OCI-LY1 (cell line): ENCODE measurements around the gene OSBPL5.

Source experiments
- EZH2 ChIP-seq: fragments of 200-600 bp; sonication (generic), shearing (Covaris generic); IDR thresholded peaks from 2 replicates; pipeline ENCODE4 v1.8.0; 2017; ENCODE audit warnings: borderline replicate concordance, mixed run types, mild to moderate bottlenecking, antibody characterized with exemption, low read length, moderate library complexity, mixed read lengths
- TF ChIP-seq, protein P1 (sequence below): fragments of 200-600 bp; sonication (generic), shearing (Covaris generic); IDR thresholded peaks from 2 replicates; pipeline ENCODE4 v1.5.1; 2017; ENCODE audit warnings: mild to moderate bottlenecking, antibody characterized with exemption, low read length, moderate library complexity, mixed read lengths

DNA sequence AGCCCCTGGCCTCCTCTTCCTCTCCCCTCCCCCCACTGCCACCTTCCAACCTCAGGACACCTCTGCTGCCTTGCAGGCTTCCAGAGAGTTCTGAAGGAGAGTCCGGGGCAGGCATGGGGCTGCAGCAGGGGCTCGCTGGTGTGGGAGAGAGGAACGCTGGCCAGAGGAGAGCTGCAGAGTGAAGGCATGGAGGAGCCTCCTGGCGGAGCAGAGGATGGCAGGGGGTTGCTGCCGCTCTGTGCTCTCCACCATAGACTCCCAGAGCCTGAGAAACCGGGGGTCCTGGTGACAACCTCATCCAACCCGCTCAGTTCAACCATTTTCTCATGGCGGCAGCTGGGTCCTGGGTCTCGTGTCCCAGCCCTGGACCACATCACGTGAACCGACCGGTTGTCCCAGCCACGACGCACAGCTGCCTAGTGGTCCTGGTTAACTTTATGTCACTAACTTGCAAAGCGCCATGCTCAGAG, 36.0 kb upstream of the OSBPL5 start:
- TF ChIP-seq, protein P1, sequence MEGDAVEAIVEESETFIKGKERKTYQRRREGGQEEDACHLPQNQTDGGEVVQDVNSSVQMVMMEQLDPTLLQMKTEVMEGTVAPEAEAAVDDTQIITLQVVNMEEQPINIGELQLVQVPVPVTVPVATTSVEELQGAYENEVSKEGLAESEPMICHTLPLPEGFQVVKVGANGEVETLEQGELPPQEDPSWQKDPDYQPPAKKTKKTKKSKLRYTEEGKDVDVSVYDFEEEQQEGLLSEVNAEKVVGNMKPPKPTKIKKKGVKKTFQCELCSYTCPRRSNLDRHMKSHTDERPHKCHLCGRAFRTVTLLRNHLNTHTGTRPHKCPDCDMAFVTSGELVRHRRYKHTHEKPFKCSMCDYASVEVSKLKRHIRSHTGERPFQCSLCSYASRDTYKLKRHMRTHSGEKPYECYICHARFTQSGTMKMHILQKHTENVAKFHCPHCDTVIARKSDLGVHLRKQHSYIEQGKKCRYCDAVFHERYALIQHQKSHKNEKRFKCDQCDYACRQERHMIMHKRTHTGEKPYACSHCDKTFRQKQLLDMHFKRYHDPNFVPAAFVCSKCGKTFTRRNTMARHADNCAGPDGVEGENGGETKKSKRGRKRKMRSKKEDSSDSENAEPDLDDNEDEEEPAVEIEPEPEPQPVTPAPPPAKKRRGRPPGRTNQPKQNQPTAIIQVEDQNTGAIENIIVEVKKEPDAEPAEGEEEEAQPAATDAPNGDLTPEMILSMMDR, result no peak
- TF ChIP-seq EZH2, result no peak
